Esophagus squamous epithelium (tissue), 4 donors: ENCODE measurements around the gene TMEM132E.

Source experiments
- CTCF ChIP-seq, 6 experiments: fragments of 450-650 bp in 4 of 6; fragments of 200-600 bp in 2 of 6; sonication (generic) in 2 of 6; IDR thresholded peaks; one replicate each; pipeline ENCODE4 v1.5.1; 2016 to 2019; ENCODE audit warnings: antibody characterized with exemption in 6 of 6, mild to moderate bottlenecking in 4 of 6, moderate library complexity in 4 of 6
- POLR2A ChIP-seq, 4 donors: fragments of 450-650 bp; IDR thresholded peaks; one replicate each; pipeline ENCODE4 v1.6.1; 2017; ENCODE audit warnings: antibody characterized with exemption in 4 of 4, mild to moderate bottlenecking in 4 of 4, moderate library complexity in 3 of 4

GRCh38 chr17:34634551-34635160, 55.3 kb downstream of the TMEM132E start:
- TF ChIP-seq POLR2A (IDR thresholded peaks at IDR 0.05) (no peak), CTCF (IDR thresholded peaks at IDR 0.05) (no peak)
